GM12878 (cell line): ENCODE measurements around the gene HOXC9. TPM values are rescaled to one million over a fixed set of nuclear protein-coding genes. Genes with fewer than 3 reads are reported as not detected.

Source experiments
- CBX5 ChIP-seq: sonication (generic); IDR thresholded peaks from 2 replicates; pipeline ENCODE4 v1.6.1; 2016; ENCODE audit warnings: low read depth, moderate library complexity, mild to moderate bottlenecking, inconsistent platforms
- EED ChIP-seq: sonication (generic); IDR thresholded peaks from 2 replicates; pipeline ENCODE4 v1.6.1; 2016; ENCODE audit warnings: antibody characterized with exemption, low read depth
- IRF4 ChIP-seq: IDR thresholded peaks from 2 replicates; pipeline ENCODE4 v1.6.1; 2011; ENCODE audit warnings: low read depth, low read length
- MYC ChIP-seq: IDR thresholded peaks from 2 replicates; pipeline ENCODE4 v1.6.1; 2011; ENCODE audit warnings: mild to moderate bottlenecking, low read length, moderate library complexity, inconsistent platforms; ENCODE audit not compliant: insufficient read depth, insufficient replicate concordance, insufficient read length, severe bottlenecking
- POU2F2 ChIP-seq: IDR thresholded peaks from 3 replicates; pipeline ENCODE4 v1.6.1; 2011; ENCODE audit warnings: low read depth, mild to moderate bottlenecking, low read length, borderline replicate concordance
- SMC3 ChIP-seq: IDR thresholded peaks from 2 replicates; pipeline ENCODE4 v1.6.1; 2011; ENCODE audit warnings: low read length, improper control_type of control experiment, borderline replicate concordance
- TARDBP ChIP-seq: IDR thresholded peaks from 2 replicates; pipeline ENCODE4 v1.6.1; 2016; ENCODE audit warnings: borderline replicate concordance
- ZSCAN29 ChIP-seq: fragments of 450-650 bp; IDR thresholded peaks from 2 replicates; pipeline ENCODE4 v1.6.1; 2017; ENCODE audit warnings: mild to moderate bottlenecking, moderate library complexity
- polyA plus RNA-seq, 11 experiments: library from polyadenylated mRNA; depleted of rRNA in 4 of 11; unstranded in 6 of 11; stranded (reverse) in 5 of 11; fragments of >200 nt; fragmentation: Nextera tagmentation in 4 of 11; fragmentation: Illumina TruSeq in 1 of 11; extraction: Ambion mirVana in 4 of 11; extraction: Trizol in 1 of 11; gene quantifications; 1 replicate in 1 of 11; 2 replicates in 10 of 11; pipeline versions ENCODE4 v1.2.1 to v1.2.3, GENCODE V29; 2011 to 2016; ENCODE audit warnings: inconsistent platforms in 2 of 11, missing spikeins in 2 of 11, low read depth in 1 of 11
- total RNA-seq, 4 experiments: library from RNA; depleted of rRNA in 3 of 4; stranded (reverse); fragments of >200 nt in 3 of 4; fragmentation: Illumina TruSeq in 1 of 4; extraction: Trizol in 1 of 4; gene quantifications; 2 replicates each; pipeline versions ENCODE4 v1.2.1 to v1.2.3, GENCODE V29; 2013 to 2021
- TF ChIP-seq, protein P1 (sequence below): fragments of 150-350 bp; IDR thresholded peaks from 2 replicates; pipeline ENCODE4 v1.6.1; 2016; ENCODE audit warnings: low read depth, low read length

Gene HOXC9
- total and polyA plus RNA-seq, 10 of the 15 experiments (the other 5 are each of a cell fraction or from before 2014, with no cell fraction given) = not detected

DNA sequence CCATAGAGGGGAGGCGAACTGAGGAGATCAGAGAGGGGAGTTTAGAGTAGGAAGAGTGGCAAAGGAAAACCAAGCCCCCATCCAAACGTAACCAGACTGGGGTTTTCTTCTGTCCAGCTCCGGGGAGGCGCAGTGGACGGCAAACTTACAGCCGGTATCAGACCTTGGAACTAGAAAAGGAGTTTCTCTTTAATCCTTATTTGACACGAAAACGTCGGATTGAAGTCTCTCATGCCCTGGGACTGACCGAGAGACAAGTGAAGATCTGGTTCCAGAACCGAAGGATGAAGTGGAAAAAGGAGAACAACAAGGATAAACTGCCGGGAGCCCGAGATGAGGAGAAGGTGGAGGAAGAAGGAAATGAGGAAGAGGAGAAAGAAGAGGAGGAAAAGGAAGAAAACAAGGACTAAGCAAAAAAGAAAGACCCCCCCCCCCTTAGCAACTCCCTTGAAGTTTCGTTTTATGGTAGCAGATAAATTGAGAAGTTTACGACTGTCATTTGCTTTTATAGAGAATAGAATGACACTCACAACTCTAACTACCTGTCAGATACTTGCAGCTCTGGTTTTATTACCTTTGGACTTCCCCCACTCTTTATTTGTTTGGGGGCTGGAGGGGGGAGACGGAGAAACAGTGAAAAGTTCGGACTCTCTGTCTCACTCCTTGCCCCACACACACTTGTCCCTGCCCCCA is 11.2 kb downstream of the HOXC9 start (continued):
- TF ChIP-seq SMC3 (no peak), MYC (no peak), EED (no peak), TARDBP (no peak), POU2F2 (no peak), IRF4 (no peak), CBX5 (no peak), ZSCAN29 (no peak)
- TF ChIP-seq, protein P1, sequence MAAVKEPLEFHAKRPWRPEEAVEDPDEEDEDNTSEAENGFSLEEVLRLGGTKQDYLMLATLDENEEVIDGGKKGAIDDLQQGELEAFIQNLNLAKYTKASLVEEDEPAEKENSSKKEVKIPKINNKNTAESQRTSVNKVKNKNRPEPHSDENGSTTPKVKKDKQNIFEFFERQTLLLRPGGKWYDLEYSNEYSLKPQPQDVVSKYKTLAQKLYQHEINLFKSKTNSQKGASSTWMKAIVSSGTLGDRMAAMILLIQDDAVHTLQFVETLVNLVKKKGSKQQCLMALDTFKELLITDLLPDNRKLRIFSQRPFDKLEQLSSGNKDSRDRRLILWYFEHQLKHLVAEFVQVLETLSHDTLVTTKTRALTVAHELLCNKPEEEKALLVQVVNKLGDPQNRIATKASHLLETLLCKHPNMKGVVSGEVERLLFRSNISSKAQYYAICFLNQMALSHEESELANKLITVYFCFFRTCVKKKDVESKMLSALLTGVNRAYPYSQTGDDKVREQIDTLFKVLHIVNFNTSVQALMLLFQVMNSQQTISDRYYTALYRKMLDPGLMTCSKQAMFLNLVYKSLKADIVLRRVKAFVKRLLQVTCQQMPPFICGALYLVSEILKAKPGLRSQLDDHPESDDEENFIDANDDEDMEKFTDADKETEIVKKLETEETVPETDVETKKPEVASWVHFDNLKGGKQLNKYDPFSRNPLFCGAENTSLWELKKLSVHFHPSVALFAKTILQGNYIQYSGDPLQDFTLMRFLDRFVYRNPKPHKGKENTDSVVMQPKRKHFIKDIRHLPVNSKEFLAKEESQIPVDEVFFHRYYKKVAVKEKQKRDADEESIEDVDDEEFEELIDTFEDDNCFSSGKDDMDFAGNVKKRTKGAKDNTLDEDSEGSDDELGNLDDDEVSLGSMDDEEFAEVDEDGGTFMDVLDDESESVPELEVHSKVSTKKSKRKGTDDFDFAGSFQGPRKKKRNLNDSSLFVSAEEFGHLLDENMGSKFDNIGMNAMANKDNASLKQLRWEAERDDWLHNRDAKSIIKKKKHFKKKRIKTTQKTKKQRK = no peak
